CMK (cell line): ENCODE data around the gene CDC42EP2.

Experiments
- DNase-seq: peaks from one replicate; pipeline ENCODE4 v3.0.0-alpha.2; 2010; ENCODE audit warnings: low read depth

CDC42EP2 gene

GRCh38 chr11:65314501-65315203 lies at the start of gene CDC42EP2:
CDC42EP2 (plus strand) TSS chr11:65314866; CDS start chr11:65320899, 6,033 bp downstream.
- peak; percentile 59 for DNase-seq

DNA sequence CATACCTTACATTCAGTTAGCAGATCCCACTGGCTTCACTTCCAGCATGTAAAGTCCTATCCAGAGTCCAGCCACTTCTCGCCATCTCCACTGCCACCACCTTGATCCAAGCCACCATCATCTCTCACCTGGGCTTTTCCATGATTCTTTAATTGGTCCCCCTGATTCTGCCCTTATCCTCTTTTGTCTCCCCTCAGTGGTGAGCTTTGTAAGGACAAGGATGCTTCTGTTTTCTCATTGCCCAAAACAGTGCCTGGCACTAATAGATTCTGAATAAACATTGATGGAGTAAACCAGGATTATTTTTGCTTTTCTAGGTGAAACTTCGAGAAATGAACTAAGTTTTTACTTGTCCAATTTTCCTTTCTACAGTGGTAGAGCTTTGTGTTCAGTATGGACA lies 48.5 kb upstream of the CDC42EP2 start:
- DNase-seq: no peak

- DNase-seq: no peak
These were observed 39.7 kb upstream of the CDC42EP2 start for GRCh38 chr11:65274735-65275682.

DNA sequence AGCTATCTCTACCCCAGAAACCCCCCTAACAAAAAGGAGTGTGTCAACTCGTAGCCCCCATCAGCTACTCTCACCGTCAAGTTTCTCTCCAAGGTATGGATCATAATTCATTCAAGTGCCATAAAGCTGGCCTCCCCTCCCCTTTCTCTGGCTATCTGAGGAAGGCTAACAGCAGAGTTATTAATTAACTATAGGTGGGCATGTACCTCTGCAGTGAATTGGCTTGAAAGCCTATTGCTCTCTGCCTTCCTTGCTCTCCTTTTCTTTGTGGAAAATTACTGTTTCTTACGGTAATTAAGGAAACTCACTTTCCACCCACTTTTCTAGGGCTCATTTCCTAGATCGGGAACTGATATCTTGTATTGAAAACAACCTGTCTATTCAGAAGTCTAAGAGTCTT lies 38.8 kb upstream of the CDC42EP2 start:
- DNase-seq: no peak

DNA sequence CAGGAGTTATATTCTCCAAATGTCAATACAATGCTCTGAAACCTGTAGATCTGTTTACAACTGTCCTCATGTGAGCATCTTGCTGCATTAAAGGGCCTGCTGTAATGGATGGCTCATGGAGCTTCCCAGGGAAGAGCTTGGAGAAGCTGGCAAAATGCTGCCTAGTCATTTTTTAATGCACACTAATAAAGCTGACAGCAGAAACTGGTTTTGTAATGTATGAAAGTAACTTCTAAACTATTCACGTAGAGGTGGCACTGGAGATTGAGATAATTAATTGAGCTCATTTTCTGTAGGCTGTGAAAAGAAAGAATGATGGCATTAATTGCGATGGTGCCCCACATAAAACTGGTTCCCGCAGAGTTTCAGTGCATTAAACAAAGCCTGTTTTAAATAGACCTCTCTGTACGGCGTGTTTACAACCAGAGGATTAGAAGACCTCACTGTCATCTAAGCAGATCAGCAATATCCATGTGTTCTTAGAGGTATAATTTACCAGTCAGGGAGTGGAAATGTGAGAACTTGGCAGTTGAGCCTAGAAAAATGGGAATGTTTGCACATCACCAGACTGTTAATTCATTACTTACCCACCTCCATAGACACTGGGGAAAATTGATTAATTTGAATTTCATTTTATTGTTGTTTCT lies 36.9 kb upstream of the CDC42EP2 start:
- DNase-seq: no peak

DNA sequence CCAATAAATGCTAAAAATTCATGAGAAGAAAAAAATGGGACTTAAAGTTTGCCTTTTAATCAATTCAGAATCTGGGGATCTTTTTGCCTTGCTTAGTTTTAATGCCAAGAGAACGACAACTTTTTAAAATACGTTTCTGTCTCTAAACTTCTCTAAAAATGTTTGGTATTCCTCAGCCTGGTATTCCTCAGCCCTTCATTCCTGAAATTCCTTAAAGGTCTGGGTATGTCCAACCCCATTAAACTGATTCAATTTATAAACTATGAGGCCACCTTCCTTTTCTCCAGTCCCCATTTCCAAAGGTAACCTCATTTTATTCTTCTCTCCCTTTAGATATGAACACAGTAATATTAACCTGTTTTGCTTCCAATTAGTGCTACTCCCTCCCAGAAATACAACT lies 36.3 kb upstream of the CDC42EP2 start:
- DNase-seq: no peak

DNA sequence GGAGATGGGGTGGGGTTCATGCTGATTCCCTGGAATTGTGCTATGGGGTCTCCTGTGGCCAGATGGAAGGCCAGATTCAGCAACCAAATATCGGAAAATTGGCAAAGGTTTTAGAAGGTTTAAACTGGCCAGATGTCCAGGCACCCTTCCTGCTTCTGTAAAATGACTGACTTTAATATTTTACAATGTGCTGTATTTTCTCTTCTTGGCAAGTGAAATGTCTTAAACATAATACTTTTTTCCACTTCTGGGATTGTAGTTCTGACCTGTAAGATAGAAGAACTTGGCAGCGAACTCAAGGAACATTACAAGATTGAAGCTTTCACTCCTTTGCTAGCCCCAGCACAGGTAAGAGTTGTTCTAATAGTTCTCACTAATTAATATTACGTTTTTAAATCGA lies 35.4 kb upstream of the CDC42EP2 start:
- no peak for DNase-seq

DNA sequence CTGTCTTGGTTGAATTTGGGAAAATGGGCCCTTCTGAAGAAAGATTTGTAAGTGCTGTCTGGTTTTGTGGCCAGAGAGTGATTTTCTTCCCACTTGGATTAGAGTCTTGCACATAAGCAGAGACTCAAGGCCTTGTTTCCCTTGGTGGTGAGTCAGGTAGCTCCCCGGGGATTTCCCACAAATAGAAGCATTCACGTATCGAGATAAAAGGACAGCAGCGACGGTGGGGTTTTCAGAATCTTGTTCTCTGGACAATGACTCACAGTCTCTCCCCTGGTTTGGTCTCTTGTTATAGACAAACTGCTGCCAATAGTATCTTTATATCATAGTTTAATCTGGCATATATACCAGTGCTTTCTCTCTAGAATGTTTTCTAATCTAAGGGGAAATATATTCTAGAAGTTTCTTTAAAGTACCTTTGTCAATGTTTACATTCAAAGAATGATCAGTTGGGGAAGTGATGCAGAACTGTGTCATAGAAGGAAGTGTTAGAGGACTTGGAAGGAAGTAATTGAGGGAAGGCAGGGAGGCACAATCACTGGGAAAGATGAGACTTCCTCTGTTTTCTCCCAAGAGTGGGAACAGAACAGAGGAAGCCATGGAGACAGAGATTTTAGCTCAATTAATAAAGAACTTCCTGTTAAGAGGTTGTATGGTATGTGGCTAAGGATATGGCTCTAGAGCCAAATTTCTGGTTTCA lies 34.8 kb upstream of the CDC42EP2 start:
- no peak for DNase-seq

DNA sequence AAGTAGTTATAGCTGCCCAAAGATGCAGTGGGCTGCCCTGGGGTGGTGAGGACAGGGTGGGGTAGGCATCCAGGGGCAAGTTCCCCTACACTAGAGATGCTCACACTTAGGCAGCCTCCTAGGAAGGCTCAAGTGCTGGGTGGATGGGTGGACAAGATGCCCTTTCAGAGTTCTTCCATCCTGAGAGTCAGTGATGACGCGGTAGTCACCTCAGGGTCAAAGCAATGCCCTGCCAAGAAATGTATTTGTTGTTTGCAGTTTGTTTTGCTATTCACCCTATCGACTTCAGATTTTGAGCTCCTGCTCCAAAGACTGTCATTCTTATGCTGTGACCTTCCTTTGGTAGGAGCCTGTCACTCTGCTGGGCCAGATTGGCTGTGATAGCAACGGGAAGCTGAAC lies 34.0 kb upstream of the CDC42EP2 start:
- no peak for DNase-seq

GRCh38 chr11:65286686-65287085 lies 28.0 kb upstream of the CDC42EP2 start:
- no peak for DNase-seq

GRCh38 chr11:65287601-65288000 lies 27.1 kb upstream of the CDC42EP2 start:
- no peak for DNase-seq

DNA sequence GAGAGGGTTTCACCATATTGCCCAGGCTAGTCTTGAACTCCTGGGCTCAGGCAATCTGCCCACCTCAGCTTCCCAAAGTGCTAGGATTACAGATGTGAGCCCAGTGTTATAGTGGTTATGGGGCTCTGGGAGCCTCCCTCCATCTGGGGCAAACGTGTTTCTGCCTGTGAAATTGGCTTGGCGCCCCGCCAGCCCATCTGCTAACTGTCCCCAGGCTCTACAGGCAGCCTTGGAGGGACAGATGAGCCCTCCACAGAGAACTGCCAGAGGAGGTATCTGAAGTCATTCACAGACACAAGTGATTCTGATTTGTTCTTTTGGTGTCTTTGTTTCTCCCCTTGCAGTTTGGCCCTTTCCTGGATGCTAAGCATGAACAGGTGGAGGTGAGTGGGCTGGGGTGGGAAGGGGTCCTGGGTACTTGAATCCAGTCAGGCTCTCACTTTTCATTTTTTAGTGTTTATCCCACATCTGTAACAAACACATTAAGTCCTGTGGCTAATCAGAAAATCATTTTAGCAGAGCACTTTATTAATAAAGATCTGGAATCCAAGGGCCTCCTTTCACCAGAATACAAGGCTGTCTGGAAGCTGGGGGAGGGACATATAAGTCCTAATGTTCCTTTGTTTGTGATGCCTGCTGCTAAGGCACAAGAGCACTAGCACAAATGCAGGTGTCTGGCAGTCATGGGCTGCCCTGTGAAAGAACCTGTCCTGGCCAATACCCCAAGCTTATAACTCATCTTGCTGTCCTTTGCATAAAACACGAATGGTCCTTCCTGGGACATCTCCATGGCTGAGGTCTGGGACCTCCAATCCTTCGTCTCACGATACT lies 25.7 kb upstream of the CDC42EP2 start:
- no peak for DNase-seq

DNA sequence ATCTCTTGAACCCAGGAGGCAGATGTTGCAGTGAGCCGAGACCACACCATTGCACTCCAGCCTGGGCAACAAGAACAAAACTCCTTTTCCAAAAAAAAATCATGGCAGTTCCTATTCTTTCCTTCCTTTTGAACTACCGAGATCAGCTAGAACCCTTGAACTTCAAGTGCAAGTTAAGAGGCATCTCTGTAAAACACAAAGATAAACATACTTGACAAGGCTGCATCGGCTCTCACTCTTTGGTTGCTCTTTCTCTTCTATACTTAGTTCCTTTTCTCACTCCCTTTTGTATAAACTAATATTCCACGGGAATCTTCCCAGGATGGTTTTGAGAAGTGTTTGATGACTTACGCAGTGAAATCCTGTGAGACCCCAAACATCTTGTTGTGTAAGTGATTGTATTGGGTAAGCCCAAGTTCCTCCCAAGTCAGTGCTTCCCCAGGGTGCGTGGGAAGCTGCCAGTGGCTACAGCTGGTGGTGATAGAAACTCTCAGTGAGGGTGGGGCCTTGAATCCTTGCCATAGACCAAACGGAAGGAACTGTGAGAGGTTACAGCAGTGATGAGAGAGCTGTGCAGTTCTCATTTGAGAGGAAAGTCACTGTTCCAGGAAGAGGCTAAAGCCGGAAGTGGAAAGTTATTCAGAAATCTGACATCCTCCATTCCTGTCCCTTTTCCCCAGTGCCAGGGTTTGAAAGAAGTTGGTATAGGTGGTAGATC lies 24.1 kb upstream of the CDC42EP2 start:
- DNase-seq: peak; percentile 52

DNA sequence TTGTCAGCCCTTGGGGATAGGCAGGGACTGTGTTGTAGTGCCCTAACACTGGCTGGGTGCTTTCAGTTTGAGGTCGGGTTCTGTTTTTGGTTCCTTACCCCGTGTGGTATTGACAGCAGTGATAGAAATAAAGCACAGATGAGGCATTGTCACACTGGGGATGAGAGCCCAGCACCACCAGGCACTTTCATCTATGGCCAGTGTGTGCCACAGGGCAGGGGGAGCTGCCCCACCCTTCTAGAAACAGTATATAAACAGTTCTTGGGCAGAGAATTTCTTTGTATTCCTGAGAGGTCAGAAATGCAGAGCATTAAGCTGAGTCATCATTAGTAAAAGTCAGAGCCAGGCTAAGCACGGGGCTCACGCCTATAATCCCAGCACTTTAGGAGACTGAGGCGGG lies 23.1 kb upstream of the CDC42EP2 start:
- DNase-seq: no peak

DNA sequence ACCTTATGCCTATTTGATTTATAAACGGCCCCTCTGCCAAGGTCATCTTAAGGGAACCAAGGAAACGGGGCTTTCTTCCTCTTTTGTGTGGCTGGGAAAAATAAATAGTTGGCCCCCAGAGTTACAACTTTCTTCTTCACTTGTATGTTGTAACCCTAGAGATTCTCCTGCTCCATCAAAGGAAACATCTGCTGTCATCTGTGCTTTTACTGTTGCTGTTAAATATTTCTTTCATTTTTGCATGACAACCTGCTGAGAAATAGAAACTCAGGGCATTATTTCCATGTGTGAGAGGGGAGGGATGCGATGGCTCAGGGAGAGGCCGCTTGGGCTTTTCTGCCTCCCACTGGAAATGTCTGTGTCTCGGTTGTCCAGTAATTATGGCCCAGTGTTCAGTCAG lies 21.8 kb upstream of the CDC42EP2 start:
- no peak for DNase-seq

DNA sequence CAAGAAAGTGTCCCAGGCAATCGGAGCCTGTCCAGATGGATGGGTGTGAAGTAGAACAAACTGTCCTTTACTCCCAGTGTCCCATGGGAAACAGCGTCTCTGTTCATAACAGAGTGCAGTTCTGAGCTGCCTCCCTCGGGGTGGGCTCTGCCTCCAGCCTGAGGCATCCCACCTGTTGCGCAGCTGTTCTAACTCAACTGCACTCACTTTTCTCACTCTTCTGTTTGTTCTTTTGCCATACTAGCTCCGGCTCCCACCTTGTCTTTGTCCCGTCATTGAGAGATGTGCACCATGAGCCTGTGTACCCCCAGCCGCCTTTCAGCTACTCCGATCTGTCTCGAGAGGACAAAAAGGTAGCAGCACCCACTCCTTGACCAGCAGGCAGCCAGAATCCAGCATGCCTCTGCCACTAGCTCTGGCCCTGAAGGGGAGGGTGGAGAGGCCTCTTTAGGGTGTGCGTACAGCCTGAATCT lies 20.7 kb upstream of the CDC42EP2 start:
- no peak for DNase-seq

DNA sequence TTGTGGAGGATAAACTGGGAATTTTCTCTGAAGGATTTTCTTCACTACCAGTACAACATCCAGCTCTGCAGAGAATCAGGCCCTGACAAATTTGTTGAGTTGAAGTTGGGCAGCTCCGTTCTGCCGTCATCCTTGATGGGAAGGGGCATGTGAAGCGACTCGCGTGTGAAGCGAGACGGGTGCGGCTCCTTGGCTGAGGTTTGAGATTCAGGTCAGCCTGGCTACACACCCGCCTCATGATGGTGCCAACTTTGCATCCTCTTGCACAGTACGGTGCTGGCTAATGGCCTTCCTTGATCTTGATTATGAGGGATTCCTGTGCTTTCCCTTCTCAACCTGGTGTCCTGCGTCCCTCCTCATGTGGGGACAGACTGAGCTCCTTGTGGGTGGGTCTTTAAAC lies 19.7 kb upstream of the CDC42EP2 start:
- no peak for DNase-seq

- no peak for DNase-seq
These were observed 18.9 kb upstream of the CDC42EP2 start for GRCh38 chr11:65295571-65296341.

DNA sequence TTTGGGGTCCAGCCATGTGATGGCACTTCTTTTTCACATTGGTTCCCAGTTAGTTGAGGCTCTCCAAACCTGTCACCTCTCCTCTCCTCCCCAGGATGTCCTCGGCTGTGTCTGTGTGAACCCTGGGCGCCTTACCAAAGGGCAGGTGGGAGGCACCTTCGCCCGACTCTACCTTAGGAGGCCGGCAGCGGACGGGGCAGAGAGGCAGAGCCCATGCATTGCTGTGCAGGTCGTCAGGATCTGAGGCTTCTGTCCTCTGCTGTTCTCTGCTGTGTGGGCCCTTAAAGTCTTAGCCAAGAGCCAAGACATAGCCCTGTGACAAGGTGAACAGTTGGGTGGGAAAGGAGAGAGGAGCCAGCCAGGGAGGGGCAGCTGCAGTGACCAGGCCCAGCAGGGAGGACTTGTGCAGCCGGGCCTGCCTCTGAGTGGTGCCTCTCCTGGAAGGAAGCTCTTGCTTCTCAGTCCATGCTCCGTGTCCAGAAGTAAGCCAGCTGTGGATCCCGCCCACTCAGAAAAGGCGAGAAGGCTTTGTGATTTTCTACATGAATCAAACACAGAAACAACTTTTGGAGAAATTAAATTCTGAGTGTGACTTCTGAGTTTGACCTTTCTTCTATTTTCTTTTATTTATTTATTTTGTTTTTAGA lies 17.5 kb upstream of the CDC42EP2 start:
- DNase-seq: no peak
